NCI-H1436 (cell line): ENCODE results near the gene TOP2A.

ENCODE experiments used
- DNase-seq: peaks from one replicate; lab custom pipeline; 2025; lab: John Stamatoyannopoulos, UW

The TOP2A gene

DNA sequence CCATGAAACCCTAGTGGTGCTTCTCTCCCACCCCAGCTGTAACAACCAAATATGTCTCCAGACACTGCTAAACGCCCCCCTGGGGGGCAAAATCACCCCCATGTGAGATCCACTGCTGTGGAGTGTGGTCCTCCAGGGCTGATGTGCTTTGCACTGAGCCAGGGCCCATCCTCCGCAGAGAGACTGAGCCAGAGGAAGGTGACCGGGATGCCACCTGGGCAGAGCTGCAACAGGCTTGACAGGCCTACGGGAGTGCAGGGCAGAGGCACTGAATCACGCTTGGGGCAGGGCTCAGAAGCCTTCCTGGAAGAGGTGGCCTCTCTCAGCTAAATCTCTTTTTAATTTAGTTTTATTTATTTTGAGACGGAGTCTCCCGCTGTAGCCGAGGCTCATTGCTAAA lies 57.6 kb downstream of the TOP2A start:
- DNase-seq = no peak

DNA sequence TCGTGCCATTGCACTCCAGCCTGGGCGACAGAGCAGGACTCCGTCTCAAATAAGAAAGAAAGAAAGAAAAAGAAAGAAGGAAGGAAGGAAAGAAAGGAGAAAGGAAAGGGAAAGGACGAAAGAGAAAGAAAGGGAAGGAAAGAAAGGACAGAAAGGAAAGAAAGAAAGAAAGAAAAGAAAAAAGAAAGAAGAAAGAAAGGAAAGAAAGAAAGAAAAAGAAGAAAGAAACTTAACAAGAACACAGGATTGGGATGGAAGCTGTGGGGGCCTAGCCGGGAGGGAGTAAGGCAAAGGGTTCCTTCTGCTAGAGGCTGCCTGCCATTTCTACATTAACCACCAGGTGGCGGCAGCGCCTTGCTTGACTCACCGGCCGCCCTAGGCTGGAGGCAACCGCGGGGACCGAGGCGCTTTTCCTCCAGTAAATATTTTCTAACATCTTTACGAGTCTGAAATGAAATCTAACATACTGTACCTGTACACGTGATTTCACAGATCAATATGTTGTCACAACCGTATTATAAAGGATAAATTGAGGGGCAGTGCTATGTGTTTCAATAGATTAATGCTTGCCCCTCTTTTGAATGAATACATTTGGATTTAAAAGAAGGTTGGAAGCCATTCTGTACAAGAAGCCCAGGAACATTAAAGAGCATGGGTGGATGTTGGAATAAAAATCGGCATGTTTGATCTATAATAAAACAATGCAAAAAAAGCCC lies 59.2 kb downstream of the TOP2A start:
- DNase-seq = peak; percentile 86

DNA sequence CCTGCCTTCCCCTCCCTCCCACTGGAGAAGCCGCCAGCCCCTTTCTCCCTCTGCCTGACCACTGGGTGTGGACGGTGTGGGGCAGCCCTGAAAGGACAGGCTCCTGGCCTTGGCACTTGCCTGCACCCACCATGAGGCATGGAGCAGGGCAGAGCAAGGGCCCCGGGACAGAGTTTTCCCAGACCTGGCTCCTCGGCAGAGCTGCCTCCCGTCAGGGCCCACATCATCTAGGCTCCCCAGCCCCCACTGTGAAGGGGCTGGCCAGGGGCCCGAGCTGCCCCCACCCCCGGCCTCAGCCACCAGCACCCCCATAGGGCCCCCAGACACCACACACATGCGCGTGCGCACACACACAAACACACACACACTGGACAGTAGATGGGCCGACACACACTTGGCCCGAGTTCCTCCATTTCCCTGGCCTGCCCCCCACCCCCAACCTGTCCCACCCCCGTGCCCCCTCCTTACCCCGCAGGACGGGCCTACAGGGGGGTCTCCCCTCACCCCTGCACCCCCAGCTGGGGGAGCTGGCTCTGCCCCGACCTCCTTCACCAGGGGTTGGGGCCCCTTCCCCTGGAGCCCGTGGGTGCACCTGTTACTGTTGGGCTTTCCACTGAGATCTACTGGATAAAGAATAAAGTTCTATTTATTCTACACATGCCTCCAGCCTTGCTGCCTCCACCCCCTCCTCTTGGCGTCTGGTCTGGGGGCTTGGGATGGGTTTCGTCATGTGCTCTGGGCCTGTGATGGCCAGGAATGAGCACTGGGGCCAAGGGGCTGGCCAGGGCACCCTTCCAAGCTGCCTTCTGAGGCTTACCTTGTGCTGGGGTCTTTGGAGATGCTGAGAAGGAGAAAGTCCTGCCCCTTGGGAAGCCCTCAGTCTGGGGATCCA lies 60.5 kb downstream of the TOP2A start:
- no peak for DNase-seq

DNA sequence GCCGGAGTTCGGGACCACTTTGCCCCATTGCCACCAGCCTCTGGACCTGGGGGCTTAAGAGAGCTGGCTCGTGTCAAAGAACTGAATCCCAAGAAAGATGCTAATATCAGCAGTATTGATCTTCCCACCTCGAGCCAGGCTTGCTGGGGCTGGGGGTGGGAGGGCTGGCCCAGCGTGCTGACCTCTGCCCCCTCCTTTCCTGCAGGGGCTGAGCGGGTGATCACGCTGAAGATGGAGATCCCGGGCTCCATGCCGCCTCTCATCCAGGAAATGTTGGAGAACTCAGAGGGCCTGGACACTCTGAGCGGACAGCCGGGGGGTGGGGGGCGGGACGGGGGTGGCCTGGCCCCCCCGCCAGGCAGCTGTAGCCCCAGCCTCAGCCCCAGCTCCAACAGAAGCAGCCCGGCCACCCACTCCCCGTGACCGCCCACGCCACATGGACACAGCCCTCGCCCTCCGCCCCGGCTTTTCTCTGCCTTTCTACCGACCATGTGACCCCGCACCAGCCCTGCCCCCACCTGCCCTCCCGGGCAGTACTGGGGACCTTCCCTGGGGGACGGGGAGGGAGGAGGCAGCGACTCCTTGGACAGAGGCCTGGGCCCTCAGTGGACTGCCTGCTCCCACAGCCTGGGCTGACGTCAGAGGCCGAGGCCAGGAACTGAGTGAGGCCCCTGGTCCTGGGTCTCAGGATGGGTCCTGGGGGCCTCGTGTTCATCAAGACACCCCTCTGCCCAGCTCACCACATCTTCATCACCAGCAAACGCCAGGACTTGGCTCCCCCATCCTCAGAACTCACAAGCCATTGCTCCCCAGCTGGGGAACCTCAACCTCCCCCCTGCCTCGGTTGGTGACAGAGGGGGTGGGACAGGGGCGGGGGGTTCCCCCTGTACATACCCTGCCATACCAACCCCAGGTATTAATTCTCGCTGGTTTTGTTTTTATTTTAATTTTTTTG lies 61.6 kb downstream of the TOP2A start:
- DNase-seq = no peak

DNA sequence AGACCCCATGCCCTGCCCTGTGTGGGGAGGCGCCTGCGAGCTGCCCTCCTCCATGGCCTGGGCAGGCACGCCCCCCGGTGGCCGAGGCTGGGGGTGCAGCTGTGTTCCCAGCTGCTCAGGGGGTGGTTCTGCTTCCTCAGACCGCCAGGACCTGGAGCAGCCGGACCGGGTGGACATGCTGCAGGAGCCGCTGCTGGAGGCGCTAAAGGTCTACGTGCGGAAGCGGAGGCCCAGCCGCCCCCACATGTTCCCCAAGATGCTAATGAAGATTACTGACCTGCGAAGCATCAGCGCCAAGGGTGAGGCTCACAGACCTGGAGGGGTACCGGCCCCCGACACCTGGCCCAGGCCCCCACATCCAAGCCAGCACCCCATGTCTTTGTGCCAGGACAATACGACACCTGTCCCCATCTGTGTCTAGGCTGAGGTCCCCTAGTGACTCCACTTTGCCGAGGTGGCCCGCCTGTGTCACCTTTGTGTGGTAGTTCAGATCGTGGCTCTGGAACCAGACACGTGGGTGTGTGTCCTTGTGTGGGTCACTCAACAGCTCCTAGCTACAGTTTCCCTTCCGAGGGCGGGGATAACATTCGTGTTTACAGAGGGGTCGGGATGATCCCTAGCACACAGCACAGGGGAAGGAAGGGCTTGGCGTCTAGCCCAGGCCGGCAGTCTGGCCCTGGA lies 62.4 kb downstream of the TOP2A start:
- peak; percentile 64 for DNase-seq

DNA sequence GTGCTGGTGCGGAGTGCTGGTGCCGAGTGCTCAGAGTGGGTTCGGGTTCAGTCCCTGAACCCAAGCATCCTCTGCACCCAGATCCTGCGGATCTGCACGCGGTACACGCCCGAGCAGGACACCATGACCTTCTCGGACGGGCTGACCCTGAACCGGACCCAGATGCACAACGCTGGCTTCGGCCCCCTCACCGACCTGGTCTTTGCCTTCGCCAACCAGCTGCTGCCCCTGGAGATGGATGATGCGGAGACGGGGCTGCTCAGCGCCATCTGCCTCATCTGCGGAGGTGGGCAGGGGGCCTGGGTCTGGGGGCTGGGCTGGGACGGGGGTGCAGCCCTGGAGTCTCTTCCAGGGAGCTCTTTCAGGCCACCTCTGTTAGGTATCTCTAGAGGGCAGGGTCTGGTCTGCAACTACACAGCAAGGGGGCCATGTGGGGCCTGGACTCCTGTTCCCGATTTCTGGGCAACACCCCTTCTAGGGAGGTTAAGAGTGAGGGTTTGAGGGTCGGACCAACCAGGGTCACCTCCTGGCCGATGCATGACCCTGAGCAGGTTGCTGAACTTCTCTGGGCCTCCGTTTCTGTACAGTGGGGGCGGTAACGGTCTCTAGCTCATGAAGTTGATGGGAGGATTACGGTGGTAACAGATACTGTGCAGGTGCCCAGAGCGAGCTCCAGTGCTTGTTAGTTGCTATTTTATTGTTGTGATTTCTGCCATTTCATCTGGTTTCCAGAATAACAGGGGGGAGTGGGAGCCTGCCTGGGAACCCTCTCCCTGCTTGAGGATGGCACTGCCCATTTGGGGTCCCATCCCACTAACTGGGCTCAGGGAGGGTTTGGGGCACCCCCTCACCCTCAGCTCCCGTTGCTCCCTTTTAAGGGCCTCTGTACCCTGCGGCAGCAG lies 63.2 kb downstream of the TOP2A start:
- DNase-seq = no peak

DNA sequence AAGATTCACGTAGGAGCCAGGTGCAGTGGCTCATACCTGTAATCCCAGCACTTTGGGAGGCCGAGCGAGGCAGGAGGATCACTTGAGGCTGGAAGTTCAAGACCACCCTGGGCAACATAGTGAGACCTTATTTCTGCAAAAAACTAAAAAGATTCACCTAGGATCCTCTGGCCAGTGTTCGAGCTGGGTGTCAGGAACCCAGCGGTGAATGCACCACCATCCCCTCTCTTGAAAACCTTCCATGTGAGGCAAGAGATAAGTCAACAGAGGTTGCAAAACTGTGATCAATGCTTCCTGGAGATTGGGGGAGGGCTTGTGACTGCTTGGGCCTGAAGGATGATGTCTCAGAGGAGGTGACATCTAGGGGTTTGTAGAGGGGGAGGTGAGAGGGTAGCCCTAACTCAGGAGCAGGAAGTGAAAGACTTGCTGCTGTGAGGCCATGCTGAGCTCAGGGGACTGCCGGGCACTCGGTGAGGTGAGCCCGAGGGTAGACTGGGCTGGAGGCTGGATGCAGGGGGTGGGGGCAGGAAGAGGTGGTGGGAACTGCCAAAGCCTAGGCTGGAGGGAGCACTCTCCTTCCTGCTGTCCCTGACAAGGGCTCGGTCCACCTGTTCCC lies 64.8 kb downstream of the TOP2A start:
- no peak for DNase-seq

DNA sequence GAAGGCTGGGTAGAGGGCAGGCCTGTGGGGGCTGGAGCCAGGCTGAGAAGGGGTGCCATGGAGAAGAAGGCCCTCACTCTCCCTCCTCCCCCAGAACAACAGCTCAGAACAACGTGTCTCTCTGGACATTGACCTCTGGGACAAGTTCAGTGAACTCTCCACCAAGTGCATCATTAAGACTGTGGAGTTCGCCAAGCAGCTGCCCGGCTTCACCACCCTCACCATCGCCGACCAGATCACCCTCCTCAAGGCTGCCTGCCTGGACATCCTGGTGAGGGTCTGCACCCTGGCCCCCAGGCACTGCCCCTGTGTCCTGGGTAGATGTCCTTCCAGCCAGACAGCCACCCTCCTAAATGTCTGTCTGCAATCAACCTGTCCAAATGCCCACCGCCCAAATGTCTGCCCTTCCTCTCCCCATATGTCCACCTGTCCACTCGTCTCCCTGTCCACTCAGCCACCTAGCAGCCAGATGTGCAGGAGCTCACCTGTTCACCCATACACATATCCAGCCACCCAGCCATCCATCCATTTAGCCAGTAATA lies 65.4 kb downstream of the TOP2A start:
- no peak for DNase-seq

DNA sequence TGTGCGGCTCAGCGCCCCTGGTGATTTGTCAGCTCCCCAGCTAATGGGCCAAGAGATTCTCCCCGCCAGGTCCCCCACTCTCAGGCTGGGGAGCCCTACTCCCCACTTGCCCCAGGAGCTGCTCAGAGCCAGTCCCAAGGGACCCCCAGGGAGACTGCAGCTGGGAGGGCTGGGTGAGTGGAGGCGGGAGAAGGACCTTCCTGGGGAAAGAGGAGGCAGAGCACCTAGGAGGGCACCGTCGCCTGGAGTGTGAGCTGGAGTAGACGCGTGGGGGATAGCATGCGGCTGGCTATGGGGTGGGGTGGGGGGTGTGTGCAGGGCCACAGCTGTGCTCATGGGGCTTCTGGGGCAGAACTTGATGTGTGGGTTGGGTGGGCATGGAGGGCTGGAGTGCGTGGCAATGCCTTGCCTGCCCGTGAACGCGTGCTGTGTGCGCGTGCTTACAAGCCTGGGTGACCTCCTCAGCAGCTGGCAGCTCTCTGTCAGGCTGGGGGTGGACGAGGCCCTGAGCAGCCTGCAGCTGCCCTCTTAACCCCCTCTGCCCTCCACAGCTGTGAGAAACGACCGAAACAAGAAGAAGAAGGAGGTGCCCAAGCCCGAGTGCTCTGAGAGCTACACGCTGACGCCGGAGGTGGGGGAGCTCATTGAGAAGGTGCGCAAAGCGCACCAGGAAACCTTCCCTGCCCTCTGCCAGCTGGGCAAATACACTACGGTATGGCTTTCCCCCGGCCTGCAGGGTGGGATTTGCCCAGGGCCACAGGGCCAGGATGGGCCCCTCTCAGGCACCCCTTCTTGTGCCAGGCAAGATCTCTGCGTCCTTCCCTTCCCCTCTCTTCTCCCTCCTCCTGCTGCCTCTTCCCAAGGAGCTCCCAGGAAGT lies 66.1 kb downstream of the TOP2A start:
- peak; percentile 91 for DNase-seq

DNA sequence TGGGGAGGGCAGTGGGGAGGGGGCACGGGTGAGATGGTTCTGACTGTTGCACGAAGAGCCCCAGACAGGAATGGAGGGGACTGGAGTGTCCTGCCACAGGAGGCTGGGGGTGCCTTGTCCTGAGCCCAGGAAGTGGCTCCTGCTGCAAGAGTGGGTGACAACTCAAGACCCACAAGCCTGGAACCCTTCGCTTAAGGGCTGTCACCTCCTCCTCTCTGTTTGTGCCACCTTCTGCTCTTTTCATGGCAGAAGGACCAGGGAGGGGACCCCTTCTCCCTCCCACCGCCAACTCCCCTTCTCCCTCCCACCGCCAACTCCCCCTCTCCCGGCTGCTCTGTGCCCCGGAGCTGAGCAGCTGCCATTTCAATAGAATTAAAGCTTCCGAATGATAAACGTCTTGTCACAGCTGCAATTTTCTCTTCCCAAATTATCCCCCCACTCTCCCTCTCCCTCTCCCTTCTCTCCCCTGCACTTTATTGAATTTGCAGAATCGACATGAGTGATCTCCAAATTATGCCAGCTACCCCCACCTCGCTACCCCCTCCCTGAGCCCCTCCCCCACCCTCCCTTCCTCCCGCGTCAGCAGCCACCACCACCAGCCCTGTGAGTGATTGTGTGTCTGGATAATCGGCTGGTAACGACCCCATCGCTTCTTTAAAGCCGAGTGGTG lies 66.9 kb downstream of the TOP2A start:
- peak; percentile 91 for DNase-seq

DNA sequence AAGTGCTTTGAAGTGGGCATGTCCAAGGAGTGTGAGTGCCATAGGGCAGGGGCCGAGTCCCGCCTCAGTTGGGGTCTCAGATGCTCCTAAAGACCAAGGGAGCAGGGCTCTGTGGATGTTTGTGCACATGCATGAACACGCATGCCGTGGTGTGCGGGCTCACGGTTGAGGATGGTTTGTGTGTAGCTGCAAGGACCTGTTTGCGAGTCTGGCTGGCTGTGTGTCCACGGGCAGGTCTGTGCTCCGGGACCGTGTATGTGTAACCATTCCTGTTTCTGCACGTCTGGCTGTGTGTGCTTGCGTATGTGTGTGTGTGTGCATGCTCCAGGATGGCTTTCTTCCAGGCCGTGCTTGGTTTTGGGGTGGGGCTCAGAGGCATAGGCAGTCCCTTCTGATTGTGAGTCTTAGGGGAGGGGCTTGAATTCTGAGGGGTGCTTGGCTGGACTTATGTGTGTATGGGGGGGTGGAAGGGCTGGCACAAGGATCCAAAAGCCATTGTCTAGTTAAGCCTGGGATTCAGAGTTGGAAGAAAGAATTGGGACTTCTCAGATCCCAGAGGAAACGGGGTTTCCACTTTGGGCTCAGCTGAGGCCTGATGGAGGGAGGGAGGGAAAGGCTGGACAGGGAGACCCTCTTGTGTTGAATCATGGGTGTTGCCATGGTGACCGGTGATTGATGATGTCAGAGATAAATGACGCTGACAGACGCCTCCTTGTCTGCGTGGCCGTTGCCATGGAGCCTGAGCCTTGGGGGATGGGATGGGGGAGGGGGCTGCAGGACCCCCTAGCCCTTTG lies 67.6 kb downstream of the TOP2A start:
- peak; percentile 73 for DNase-seq

DNA sequence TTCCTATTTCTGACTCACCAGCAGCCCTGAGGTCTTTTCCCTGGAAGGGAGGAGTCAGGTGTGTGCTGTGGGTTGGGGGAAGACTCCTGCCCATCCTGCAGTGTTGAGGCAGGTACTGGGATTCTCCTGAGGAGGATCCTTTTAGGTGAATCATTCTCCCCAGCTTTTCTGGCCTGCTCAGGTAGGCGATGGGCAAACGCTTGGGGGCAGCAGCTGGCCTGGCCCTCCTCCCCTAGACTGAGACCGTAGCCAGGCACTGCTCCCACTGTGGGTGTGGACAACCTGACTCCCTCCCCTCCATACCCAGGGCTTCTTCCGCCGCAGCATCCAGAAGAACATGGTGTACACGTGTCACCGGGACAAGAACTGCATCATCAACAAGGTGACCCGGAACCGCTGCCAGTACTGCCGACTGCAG lies 68.2 kb downstream of the TOP2A start:
- DNase-seq = no peak

DNA sequence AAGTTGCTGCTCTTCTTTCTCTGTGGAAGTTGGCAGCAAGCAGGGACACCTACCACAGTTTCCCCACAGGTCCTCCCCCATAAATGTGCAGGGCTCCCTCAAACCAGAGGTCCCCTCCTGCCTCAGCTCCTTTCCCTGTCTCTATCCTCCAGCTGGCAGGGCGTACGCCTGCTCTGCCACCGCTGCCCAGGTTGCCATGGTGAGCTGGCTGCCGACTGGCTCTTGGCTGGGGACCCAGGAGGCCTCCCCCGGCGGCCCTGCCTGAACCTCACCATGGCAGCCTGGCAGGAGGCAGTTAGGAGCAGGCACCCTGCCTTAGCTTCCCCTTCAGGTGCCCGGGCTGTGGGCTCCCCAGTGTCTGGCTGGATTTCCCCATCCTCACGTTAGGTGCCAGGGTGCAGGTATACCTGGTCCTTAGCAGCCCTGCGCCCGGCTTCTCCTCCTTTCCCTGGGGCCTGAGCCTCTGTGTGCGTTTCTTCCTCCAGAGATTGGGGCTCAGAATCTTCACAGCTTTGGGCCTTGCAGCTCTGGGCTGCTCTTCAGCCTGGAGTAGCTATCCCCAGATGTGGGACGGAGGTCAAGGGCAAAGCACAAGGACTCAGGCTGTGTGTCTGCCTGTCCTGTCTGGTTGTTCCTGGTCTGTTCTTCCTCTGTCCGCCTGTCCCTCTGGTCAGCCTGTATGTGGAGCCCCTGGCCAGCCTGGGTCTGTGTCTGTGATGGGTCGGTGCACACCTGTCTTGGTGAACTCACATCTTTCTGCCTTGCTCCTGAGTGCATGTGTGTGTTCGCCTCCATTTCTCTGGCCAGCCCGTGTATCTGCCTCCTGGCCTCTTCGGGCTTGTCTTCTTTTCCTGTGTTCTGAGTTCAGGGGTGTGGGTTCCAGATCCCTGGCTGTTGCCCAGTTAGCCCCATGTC lies 68.9 kb downstream of the TOP2A start:
- DNase-seq = peak; percentile 64

DNA sequence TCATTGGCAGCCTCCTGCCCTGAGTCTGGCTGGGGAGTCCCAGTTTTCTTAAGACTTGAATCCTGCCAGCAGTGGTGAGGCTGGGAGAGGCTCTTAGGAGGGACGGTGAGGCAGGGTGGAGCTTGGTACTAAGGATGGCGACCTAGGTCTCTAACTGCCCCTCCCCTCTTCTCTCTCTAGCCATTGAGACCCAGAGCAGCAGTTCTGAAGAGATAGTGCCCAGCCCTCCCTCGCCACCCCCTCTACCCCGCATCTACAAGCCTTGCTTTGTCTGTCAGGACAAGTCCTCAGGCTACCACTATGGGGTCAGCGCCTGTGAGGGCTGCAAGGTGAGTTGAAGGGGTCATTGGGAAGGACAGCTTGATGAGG lies 69.6 kb downstream of the TOP2A start:
- DNase-seq = no peak

DNA sequence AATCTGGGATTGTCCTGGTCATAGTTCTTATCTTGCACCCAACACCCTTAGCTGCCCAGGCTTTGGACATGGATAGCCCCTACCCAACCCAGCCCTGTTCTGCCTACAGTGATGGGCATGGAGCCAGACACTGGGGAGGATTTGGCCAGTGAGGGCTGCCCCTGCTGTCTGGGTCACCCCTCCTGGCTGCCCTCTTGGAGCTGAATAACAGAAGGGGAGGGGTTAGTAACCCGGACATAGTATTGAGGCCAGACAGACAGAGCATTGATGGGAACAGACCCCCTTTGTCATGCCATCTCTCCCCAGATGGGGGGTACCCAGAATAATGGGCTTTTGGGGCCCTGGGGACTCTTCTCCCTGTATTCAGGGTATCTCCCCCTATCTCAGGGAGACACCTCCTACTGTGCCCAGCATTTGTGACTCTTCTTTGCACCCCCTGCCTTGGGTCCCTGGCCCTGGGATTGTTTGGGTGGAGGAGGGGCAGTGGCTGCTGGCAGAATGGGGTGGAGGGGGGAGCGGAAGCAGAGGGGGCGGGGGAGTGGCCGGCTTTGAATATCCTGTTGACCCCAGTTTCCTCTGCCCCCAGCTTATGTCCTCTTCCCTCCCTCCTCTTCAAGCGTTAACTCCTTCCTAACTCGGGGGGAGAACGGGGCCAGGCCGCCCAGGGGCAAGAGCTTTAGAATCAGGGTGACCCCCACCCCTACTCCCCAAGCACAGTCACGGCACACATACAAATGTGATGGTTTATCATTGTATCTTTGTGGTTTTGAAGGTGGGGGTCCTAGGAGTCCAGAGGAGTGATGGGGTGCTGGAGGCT lies 70.2 kb downstream of the TOP2A start:
- no peak for DNase-seq

DNA sequence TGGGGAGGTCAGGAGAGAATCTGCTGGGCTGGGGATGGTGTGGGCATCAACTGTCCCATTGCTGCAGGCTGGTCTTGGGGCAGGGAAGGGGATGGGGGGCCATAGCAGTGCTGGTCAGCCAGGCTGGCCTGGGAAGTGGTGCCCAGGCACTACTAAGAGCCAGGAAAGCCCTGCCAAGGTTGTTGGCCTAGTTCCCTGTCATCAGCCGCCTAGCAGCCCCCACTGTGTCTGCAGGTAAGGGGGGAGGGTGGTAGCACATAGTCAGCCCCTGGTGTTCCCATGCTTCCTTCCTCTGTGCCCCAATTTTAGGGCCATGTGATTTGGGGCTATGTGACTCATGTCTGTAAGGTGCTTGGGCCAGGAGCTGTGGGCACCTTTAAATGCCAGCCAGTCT lies 70.9 kb downstream of the TOP2A start:
- DNase-seq = no peak
